ENCODE measurements around the gene PFKFB4.

The PFKFB4 gene

DNA sequence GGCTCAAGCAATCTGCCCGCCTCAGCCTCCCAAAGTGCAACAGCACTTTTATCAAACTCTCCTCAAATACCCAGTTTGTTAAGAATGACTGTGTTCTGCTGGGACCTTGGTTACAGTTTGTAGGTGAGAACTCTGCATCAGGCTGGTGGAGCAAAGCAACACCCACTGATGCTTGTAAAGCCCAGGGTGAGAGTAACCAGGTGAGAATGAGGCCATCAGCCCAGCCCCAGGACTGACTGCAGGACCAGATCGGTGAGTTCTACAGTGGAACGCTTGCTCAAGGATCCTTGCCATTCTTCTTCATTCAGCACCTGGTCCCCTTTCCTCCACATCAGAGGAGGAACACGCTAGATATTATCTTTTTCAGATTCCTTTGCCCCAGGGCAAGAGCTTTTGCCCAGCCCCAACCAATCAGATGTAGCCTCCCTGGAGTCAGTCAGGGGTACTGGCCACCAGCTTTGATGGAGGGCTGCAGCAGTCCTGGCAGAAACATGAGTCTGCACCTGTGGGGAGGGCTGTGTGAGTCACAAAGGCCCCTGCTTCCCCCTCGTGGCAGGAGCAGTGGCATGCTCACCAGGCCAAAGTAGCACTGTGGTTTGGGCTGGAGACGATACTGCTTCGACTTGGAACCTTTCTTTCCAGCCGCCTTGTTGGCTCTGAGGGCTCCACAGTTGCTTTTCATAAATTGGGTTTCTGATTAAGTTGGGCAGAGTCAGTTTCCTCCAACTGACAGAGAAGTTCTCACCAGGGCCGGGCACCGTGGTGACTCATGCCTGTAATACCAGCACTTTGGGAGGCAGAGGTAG, 49.1 kb downstream of the PFKFB4 start (continued):
- no peak for TF ChIP-seq ZNF350 (tag by site-specific recombination; IDR thresholded peaks at IDR 0.05)
- TF ChIP-seq ZNF221 (tag by site-specific recombination; IDR thresholded peaks at IDR 0.05; ENCODE audit: borderline replicate concordance) = no peak
- TF ChIP-seq ZNF239 (tag by site-specific recombination; IDR thresholded peaks at IDR 0.05) = no peak
- no peak for TF ChIP-seq ZNF394 (tag by site-specific recombination; IDR thresholded peaks at IDR 0.05; ENCODE audit: borderline replicate concordance)
- no peak for TF ChIP-seq GLI2 (tag by site-specific recombination; IDR thresholded peaks at IDR 0.05; ENCODE audit: borderline replicate concordance, low read depth)
- TF ChIP-seq ZBTB44 (tag by site-specific recombination; IDR thresholded peaks at IDR 0.05) = no peak
- TF ChIP-seq ZNF48 (tag by site-specific recombination; IDR thresholded peaks at IDR 0.05) = no peak
- TF ChIP-seq ZNF146 (tag by site-specific recombination; IDR thresholded peaks at IDR 0.05) = no peak
- no peak for TF ChIP-seq ZNF112 (tag by site-specific recombination; IDR thresholded peaks at IDR 0.05)
- no peak for TF ChIP-seq MEIS1 (CRISPR knock-in tag; IDR thresholded peaks at IDR 0.05; ENCODE audit: borderline replicate concordance)
- no peak for TF ChIP-seq ZFP3 (tag by site-specific recombination; IDR thresholded peaks at IDR 0.05; ENCODE audit: low read depth)
- no peak for TF ChIP-seq ZNF223 (tag by site-specific recombination; IDR thresholded peaks at IDR 0.05)
- TF ChIP-seq YY1 (tag by site-specific recombination; IDR thresholded peaks at IDR 0.05) = no peak
- TF ChIP-seq ZNF398 (tag by site-specific recombination; IDR thresholded peaks at IDR 0.05) = peak; percentile 47; the same call in 1 of the 2 replicates
- peak; percentile 86 for TF ChIP-seq SCRT2 (tag by site-specific recombination; IDR thresholded peaks at IDR 0.05)
- TF ChIP-seq ZNF585B (tag by site-specific recombination; IDR thresholded peaks at IDR 0.05) = no peak
- TF ChIP-seq, protein P1, sequence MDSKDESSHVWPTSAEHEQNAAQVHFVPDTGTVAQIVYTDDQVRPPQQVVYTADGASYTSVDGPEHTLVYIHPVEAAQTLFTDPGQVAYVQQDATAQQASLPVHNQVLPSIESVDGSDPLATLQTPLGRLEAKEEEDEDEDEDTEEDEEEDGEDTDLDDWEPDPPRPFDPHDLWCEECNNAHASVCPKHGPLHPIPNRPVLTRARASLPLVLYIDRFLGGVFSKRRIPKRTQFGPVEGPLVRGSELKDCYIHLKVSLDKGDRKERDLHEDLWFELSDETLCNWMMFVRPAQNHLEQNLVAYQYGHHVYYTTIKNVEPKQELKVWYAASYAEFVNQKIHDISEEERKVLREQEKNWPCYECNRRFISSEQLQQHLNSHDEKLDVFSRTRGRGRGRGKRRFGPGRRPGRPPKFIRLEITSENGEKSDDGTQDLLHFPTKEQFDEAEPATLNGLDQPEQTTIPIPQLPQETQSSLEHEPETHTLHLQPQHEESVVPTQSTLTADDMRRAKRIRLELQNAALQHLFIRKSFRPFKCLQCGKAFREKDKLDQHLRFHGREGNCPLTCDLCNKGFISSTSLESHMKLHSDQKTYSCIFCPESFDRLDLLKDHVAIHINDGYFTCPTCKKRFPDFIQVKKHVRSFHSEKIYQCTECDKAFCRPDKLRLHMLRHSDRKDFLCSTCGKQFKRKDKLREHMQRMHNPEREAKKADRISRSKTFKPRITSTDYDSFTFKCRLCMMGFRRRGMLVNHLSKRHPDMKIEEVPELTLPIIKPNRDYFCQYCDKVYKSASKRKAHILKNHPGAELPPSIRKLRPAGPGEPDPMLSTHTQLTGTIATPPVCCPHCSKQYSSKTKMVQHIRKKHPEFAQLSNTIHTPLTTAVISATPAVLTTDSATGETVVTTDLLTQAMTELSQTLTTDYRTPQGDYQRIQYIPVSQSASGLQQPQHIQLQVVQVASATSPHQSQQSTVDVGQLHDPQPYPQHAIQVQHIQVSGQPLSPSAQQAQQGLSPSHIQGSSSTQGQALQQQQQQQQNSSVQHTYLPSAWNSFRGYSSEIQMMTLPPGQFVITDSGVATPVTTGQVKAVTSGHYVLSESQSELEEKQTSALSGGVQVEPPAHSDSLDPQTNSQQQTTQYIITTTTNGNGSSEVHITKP (tag by site-specific recombination; IDR thresholded peaks at IDR 0.05) = 0 out of 2 replicates have a peak, but pooled peaks have one; percentile 47
- TF ChIP-seq ZNF596 (tag by site-specific recombination; IDR thresholded peaks at IDR 0.05) = no peak
- TF ChIP-seq ZNF518A (tag by site-specific recombination; conservative IDR thresholded peaks at IDR 0.05; ENCODE audit: low read depth) = no peak
- no peak for TF ChIP-seq ZNF610 (tag by site-specific recombination; IDR thresholded peaks at IDR 0.05; ENCODE audit: borderline replicate concordance)
- no peak for TF ChIP-seq ZBTB48 (tag by site-specific recombination; IDR thresholded peaks at IDR 0.05)
- peak; percentile 47; the same call in 1 of the 2 replicates for TF ChIP-seq ZBTB17 (tag by site-specific recombination; IDR thresholded peaks at IDR 0.05)
- TF ChIP-seq ZSCAN16 (tag by site-specific recombination; IDR thresholded peaks at IDR 0.05) = no peak
- peak; percentile 70 for TF ChIP-seq CTCF (tag by site-specific recombination; IDR thresholded peaks at IDR 0.05)
- no peak for TF ChIP-seq SALL2 (tag by site-specific recombination; IDR thresholded peaks at IDR 0.05; ENCODE audit: borderline replicate concordance)
- no peak for TF ChIP-seq RBAK (tag by site-specific recombination; IDR thresholded peaks at IDR 0.05)
